Activated CD8-positive, alpha-beta memory T cell treated with anti-CD3 and anti-CD28 coated beads, Interleukin-2, amount 10 ng/mL, durations not matched to agents 7 days and 5 days (primary cell): ENCODE results near the gene CD96. TPM values are rescaled to one million over a fixed set of nuclear protein-coding genes. Genes with fewer than 3 reads are reported as not detected.
A peak's percentile ranks its signal among the peaks of the same experiment; 100 is the strongest.

Experiments
- ATAC-seq: fragments of 150-1000 bp; cut with Tn5 transposase; one replicate; pipeline ENCODE4 v1.10.0; 2021; ENCODE audit warnings: moderate library complexity
- CTCF ChIA-PET: fragments of 350-600 bp; sonication (Branson Sonifier 250); formaldehyde crosslinking; loops from one replicate; lab custom pipeline; 2021; ENCODE audit warnings: antibody characterized with exemption; lab: Charles Lee
- DNase-seq: peaks from one replicate; pipeline ENCODE4 v3.0.0-alpha.2; 2020
- H3K27ac Mint-ChIP-seq: one replicate; pipeline ENCODE4 v1.8.0; 2021; ENCODE audit warnings: mild to moderate bottlenecking, mixed read lengths
- H3K27me3 Mint-ChIP-seq: one replicate; pipeline ENCODE4 v1.8.0; 2021; ENCODE audit warnings: mixed read lengths
- H3K36me3 Mint-ChIP-seq: one replicate; pipeline ENCODE4 v1.8.0; 2021; ENCODE audit warnings: mild to moderate bottlenecking, mixed read lengths
- H3K4me1 Mint-ChIP-seq: one replicate; pipeline ENCODE4 v1.8.0; 2021; ENCODE audit warnings: mixed read lengths
- H3K4me3 Mint-ChIP-seq: one replicate; pipeline ENCODE4 v1.8.0; 2021; ENCODE audit warnings: mild to moderate bottlenecking, moderate library complexity, mixed read lengths
- H3K9me3 Mint-ChIP-seq: one replicate; pipeline ENCODE4 v1.8.0; 2022; ENCODE audit warnings: low read depth, mixed read lengths
- total RNA-seq, 2 experiments: library from RNA; stranded (reverse); gene quantifications; one replicate each; pipeline ENCODE4 v1.2.3, GENCODE V29; 2021

Gene CD96
- total RNA-seq, 2 experiments from 2014 or later, result 290 to 311 TPM

DNA sequence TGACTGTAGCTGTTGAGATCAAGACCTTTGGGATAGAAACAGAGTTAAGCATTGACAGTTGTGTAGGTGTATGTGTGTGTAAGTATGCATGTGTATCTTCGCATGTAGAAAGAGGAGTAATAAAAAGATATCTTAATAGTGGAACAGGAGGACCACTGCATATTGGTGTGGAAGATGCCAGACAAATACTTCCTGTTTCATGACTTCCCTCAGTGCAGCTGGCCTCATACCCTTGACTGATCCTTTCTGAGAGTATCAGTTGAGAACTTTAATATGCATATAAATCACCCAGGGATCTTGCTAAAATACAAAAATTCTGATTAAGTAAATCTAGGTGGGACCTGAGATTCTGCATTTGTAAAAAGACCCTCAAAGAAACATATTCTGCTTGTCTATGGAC, 61.7 kb downstream of the CD96 start:
- Mint-ChIP-seq H3K27me3 (no peaks in the 10 kb centered on the region), H3K4me1 (peaks cover 78% of the 10 kb centered on the region), H3K4me3 (no peak overlapping the region), H3K36me3 (peaks cover 72% of the 10 kb centered on the region), H3K9me3 (peaks cover 3% of the 10 kb centered on the region), H3K27ac (peak overlapping the region; percentile 82)
- CTCF ChIA-PET, result interaction anchor here (0.8 to 3.9 kb wide), 5 partner anchors 9 to 66 kb away, joined by 3 to 27 read pairs (median 4); partner anchors contain the start of gene ZBED2
- ATAC-seq (no peak), DNase-seq (no peak)

DNA sequence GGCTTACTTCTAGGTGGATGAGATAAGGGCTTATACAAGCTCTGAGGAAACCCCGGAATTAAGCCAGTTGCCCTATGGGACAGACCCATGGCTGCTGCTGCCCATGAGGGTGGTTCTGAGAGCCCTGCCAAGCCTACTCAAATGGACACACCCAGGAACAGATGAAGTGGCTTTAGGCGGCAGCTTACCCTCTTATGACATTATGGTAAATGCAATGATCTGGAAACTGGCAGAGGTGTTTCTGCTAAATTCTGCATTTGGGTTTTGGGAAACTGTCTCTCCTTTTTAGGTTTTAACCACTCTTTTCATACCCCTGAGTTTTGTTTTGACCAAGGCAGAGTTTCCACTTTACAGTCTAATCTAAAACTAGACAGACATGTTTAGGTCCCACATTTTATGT, 62.1 kb downstream of the CD96 start:
- no peaks in the 10 kb centered on the region for H3K27me3 Mint-ChIP-seq
- peaks cover 75% of the 10 kb centered on the region for H3K36me3 Mint-ChIP-seq
- no peak for DNase-seq
- peak overlapping the region; percentile 6 for H3K4me3 Mint-ChIP-seq
- H3K4me1 Mint-ChIP-seq, result peaks cover 82% of the 10 kb centered on the region
- H3K27ac Mint-ChIP-seq, result peak overlapping the region; percentile 82
- H3K9me3 Mint-ChIP-seq, result peaks cover 3% of the 10 kb centered on the region
- ATAC-seq, result peak; percentile 45
- CTCF ChIA-PET, result interaction anchor here (0.8 to 3.9 kb wide), 5 partner anchors 9 to 65 kb away, joined by 3 to 27 read pairs (median 4); partner anchors contain the start of gene ZBED2

DNA sequence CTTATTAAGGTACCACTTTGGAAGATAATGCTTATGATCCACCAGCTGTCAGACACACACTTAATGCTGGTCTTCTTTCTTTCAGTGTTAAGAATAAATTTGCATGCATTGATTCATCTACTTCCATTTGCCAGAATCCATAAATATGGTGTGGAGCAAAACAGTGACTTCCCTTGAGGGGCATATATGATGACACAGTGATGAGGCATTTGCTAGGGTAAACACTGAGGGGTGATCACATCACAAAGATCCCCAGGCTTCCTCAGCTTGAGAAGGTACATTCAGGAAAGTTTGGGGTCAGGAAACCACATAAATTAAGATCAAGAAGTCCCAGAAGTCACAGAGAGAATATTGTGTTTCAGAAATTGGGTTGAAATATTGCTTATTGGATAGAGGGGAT, 63.0 kb downstream of the CD96 start:
- H3K4me3 Mint-ChIP-seq, result no peak overlapping the region
- H3K9me3 Mint-ChIP-seq, result no peaks in the 10 kb centered on the region
- CTCF ChIA-PET, result interaction anchor here (1.0 to 3.9 kb wide), 3 partner anchors 9 to 12 kb away, joined by 3 to 27 read pairs (median 7); no protein-coding TSS in a partner anchor
- ATAC-seq (no peak), DNase-seq (no peak)
- H3K36me3 Mint-ChIP-seq, result peaks cover 74% of the 10 kb centered on the region
- peak overlapping the region; percentile 82 for H3K27ac Mint-ChIP-seq
- H3K4me1 Mint-ChIP-seq, result peaks cover 86% of the 10 kb centered on the region
- H3K27me3 Mint-ChIP-seq, result no peaks in the 10 kb centered on the region

DNA sequence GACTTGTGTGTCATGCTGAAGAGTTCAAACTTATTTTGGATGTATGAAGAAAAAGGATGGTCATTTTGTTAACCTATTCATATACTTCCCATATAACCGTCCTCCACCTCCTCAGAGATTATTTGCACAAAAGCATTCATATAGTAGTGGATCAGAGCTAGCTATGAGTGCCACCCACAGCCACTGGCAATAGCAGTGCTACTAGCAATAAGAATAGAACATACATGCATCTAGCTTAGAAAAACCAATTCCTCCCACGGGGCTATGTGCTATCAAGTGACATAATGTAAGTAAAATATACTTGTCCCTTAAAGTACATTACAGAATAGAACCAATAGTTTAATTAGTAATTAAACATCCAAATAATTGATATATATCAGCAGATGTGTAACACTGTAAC, 63.5 kb downstream of the CD96 start:
- peak overlapping the region; percentile 82 for H3K27ac Mint-ChIP-seq

DNA sequence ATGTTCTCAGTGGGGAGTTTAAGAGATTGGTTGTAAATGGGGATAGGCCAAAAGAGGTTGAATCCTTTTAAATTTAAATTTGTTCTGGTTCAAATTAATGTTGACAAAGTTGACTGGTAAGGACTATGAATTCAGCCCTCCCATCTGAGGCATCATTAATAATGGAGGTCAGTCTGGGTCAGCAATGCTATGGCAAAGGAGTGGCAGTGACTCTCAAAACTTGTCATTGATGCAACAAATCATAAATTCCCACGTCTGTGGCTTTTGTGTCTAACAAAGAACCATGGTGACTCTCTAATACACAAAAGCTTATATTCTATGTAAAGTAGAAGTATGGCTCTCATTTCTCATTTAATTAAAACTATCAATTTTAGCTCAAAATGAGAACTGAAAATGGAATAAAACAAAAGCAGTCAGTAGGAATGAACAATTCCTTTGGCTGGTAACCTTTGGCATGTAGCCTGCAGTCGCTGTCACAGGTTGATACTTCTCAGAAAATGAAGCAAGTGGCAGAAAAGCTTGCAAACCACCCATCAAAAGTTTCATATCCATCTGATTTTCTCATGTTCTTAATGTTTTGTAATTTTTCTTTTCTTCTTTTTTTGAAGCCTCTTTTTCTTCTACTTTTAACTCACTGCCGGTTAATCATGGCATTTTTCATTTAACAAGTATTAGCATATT, 65.4 kb downstream of the CD96 start:
- Mint-ChIP-seq H3K9me3 (no peaks in the 10 kb centered on the region), H3K4me3 (no peak overlapping the region), H3K27me3 (no peaks in the 10 kb centered on the region), H3K27ac (peak overlapping the region; percentile 98), H3K4me1 (peaks cover 95% of the 10 kb centered on the region), H3K36me3 (peaks cover 81% of the 10 kb centered on the region)
- no peak for ATAC-seq
- CTCF ChIA-PET, result interaction anchor here (0.8 to 3.2 kb wide), 6 partner anchors 9 to 436 kb away, joined by 3 to 16 read pairs (median 3); no protein-coding TSS in a partner anchor
- DNase-seq, result no peak

More for the DNA sequence above, 63.5 kb downstream of the CD96 start:
- Mint-ChIP-seq H3K36me3 (peaks cover 73% of the 10 kb centered on the region), H3K9me3 (no peaks in the 10 kb centered on the region), H3K4me3 (no peak overlapping the region), H3K4me1 (peaks cover 86% of the 10 kb centered on the region), H3K27me3 (no peaks in the 10 kb centered on the region)
- no peak for ATAC-seq
- CTCF ChIA-PET, result interaction anchor here (0.6 to 3.9 kb wide), 4 partner anchors 9 to 68 kb away, joined by 3 to 27 read pairs (median 5); no protein-coding TSS in a partner anchor
- no peak for DNase-seq

DNA sequence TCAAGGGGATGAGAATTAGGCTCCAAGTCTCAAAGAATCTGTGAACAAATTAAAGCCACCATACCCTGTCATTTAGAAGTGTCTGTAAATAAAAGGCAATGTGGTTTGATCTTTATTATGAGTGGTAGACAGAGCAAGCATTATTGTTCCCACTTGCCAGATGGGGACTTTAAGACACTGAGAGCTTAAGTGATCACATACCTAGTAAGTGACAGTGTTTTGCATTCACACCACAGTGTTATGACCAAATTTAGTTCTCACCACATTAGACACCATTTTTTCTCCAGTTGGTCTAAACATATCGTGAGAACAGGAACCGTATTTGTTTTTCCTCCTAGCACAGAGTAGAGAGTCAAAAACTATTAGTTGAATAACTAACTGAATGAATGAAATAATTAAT, 66.4 kb downstream of the CD96 start:
- H3K4me3 Mint-ChIP-seq, result no peak overlapping the region
- CTCF ChIA-PET, result interaction anchor here (0.6 to 3.2 kb wide), 6 partner anchors 8 to 67 kb away, joined by 3 to 16 read pairs (median 3); no protein-coding TSS in a partner anchor
- peak; percentile 47 for ATAC-seq

DNA sequence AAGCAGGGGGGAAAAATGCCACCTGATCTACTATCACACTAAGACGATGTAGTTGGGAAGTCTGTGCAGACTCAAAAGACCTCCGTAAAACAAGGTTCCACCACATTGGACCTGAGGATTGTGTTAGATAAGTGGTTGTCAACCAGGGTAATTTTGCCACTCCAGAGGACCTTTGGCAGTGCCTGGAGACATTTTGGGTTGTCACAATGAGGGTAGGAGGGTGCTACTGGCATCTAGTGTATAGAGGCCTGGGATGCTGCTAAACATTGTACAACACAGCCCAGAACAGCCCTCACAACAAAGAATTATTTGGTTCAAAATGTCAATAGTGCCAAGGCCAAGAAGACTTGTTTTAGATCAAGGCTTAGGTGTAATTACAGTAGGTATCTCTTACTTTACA, 67.7 kb downstream of the CD96 start:
- Mint-ChIP-seq H3K4me3 (no peak overlapping the region), H3K9me3 (no peaks in the 10 kb centered on the region), H3K4me1 (peaks cover 94% of the 10 kb centered on the region), H3K27me3 (no peaks in the 10 kb centered on the region), H3K27ac (peak overlapping the region; percentile 98), H3K36me3 (peaks cover 84% of the 10 kb centered on the region)
- ATAC-seq (peak; percentile 34), DNase-seq (no peak)
- CTCF ChIA-PET, result interaction anchor here (0.8 to 4.0 kb wide), 6 partner anchors 9 to 66 kb away, joined by 3 to 13 read pairs (median 4); no protein-coding TSS in a partner anchor

More for the DNA sequence above, 66.4 kb downstream of the CD96 start:
- H3K4me1 Mint-ChIP-seq, result peaks cover 95% of the 10 kb centered on the region
- peaks cover 81% of the 10 kb centered on the region for H3K36me3 Mint-ChIP-seq
- H3K27me3 Mint-ChIP-seq, result no peaks in the 10 kb centered on the region
- no peaks in the 10 kb centered on the region for H3K9me3 Mint-ChIP-seq
- no peak for DNase-seq
- H3K27ac Mint-ChIP-seq, result peak overlapping the region; percentile 98

DNA sequence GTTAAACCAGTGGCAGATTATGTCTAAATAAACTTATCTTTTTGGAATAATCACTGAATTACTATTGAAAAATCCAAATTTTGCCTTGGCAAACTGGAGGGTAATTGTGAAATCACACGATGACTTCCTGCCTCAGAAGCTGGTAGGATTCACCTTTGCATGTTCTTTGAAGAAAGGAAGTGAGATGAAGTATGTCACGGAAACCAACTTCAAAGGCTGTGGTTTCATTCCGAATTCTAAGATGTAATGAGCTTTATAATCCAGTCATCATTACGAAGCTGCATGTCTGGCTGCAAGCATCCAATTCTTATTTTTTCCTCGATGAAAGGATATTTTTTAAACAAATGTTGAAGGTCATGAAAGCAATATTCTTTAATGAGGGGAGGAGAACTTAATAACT, 68.2 kb downstream of the CD96 start:
- Mint-ChIP-seq H3K9me3 (no peaks in the 10 kb centered on the region), H3K4me1 (peaks cover 94% of the 10 kb centered on the region), H3K36me3 (peaks cover 85% of the 10 kb centered on the region), H3K27me3 (no peaks in the 10 kb centered on the region), H3K27ac (peak overlapping the region; percentile 98), H3K4me3 (peak overlapping the region; percentile 44)
- ATAC-seq, result peak; percentile 78
- CTCF ChIA-PET, result interaction anchor here (0.8 to 4.0 kb wide), 6 partner anchors 9 to 67 kb away, joined by 3 to 13 read pairs (median 4); no protein-coding TSS in a partner anchor
- DNase-seq, result no peak

DNA sequence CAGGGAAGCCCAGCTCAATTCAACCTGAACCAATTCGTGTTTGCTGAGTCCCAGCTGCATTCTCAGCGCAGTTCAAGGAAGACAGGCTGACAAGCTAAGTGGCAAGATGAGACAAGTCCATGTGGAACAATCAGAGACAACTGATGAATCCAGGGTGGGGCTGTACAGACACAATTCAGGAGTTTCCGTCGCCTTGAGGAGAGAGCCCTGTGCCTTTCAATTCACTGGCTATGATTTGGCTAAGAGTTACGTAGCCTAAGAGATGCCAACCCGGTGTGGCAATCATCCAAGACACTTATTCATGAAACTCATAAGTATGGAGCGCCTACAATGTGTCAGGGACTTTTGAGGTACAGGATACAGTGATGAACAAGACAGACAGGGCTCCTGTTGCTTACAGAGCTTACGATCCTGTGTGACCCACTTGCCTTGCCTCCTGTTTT, 68.6 kb downstream of the CD96 start:
- DNase-seq (no peak), ATAC-seq (peak; percentile 18)
- Mint-ChIP-seq H3K27me3 (no peaks in the 10 kb centered on the region), H3K27ac (peak overlapping the region; percentile 98), H3K9me3 (no peaks in the 10 kb centered on the region), H3K36me3 (peaks cover 86% of the 10 kb centered on the region), H3K4me3 (peak overlapping the region; percentile 44), H3K4me1 (peaks cover 94% of the 10 kb centered on the region)
- CTCF ChIA-PET, result interaction anchor here (0.8 to 4.0 kb wide), 6 partner anchors 9 to 67 kb away, joined by 3 to 13 read pairs (median 4); no protein-coding TSS in a partner anchor

DNA sequence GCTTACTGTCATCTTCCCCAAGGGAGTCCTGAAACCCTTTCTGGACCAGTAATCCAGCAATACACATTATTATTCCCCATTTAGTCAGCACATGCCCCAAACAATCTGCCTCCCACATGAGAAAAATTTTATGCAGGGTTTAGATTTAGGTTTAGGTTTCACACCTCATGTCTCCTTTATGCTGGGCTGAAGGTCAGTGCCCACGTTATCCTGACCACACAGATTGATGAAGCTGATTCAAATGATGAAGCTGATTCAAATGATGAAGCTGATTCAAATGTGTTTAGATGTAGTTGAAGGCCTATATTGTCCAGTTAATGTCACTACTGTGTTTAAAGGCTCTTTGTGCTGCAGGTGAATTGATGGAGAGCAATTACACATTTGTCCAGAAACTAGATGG, 71.3 kb downstream of the CD96 start:
- Mint-ChIP-seq H3K27ac (peak overlapping the region; percentile 93), H3K36me3 (peaks cover 90% of the 10 kb centered on the region), H3K4me1 (peaks cover 98% of the 10 kb centered on the region), H3K4me3 (no peak overlapping the region), H3K9me3 (no peaks in the 10 kb centered on the region), H3K27me3 (no peaks in the 10 kb centered on the region)
- CTCF ChIA-PET, result interaction anchor here (1.8 to 4.0 kb wide), 2 partner anchors 35 to 56 kb away, joined by 5 to 13 read pairs; no protein-coding TSS in a partner anchor
- no peak for ATAC-seq
- no peak for DNase-seq

DNA sequence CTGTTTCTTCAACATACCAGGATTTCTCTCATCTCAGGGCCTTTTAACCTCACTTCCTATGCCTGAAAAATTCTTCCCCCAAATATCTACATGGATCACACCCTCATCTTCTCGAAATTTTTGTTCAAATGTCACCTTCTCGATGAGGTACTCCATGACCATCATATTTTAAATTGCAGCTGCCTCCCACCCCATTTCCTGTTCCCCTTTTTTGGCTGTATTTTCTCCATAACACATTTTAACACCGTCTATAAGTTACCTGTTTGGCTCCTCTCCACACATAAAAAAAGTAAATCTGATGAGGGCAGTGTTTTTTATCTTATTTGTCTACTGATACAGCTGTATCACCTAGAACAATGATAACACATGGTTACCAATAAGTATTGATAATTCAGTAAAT, 73.9 kb downstream of the CD96 start:
- CTCF ChIA-PET, result interaction anchor here (0.6 to 5.7 kb wide), 25 partner anchors 8 to 379 kb away, joined by 3 to 56 read pairs (median 9); partner anchors contain the start of genes CD96 and ZBED2
- DNase-seq (no peak), ATAC-seq (no peak)
- no peaks in the 10 kb centered on the region for H3K27me3 Mint-ChIP-seq
- no peaks in the 10 kb centered on the region for H3K9me3 Mint-ChIP-seq
- H3K27ac Mint-ChIP-seq, result peak overlapping the region; percentile 93
- peaks cover 86% of the 10 kb centered on the region for H3K36me3 Mint-ChIP-seq
- H3K4me3 Mint-ChIP-seq, result peak overlapping the region; percentile 27
- H3K4me1 Mint-ChIP-seq, result peaks cover 78% of the 10 kb centered on the region

DNA sequence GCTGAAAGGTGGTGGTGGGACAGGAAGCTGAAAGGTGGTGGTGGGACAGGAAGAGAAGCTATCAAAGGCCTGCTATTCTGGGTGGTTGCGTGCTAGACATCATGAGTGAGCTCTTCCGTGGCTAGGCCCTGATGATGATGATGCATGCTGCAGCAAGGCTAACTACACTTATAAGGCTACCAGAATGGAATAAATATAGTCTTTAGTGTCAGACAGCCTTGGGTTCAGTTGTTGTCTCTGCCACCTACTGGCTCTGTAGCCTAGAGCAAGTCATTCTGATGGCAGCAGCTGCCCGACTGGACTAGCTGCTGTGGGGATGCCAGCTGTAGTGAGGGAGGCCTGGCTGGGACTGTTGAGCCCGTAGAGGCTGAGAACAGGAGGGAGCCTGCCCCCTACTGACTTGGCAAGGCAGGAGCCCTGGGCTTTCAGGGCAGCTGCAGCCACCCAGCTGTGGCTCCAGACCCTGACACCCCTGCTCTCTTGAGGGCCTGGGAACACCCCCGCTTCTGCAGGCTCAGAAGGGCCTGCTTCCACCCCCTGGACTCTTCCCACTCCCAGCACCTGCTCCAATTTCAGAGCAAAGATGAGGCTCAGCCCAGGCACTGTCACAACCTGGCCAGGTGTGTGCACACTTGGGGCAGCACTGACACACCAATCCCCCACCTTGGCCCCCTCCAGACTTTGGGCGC, 74.6 kb downstream of the CD96 start:
- H3K27ac Mint-ChIP-seq, result peak overlapping the region; percentile 93
- ATAC-seq, result peak; percentile 93
- peak overlapping the region; percentile 9 for H3K4me3 Mint-ChIP-seq
- H3K27me3 Mint-ChIP-seq, result no peaks in the 10 kb centered on the region
- CTCF ChIA-PET, result interaction anchor here (0.6 to 5.7 kb wide), 27 partner anchors 8 to 378 kb away, joined by 3 to 56 read pairs (median 7); partner anchors contain the start of genes CD96 and ZBED2
- H3K36me3 Mint-ChIP-seq, result peaks cover 85% of the 10 kb centered on the region
- DNase-seq, result peak; percentile 85
- H3K4me1 Mint-ChIP-seq, result peaks cover 73% of the 10 kb centered on the region
- no peaks in the 10 kb centered on the region for H3K9me3 Mint-ChIP-seq

DNA sequence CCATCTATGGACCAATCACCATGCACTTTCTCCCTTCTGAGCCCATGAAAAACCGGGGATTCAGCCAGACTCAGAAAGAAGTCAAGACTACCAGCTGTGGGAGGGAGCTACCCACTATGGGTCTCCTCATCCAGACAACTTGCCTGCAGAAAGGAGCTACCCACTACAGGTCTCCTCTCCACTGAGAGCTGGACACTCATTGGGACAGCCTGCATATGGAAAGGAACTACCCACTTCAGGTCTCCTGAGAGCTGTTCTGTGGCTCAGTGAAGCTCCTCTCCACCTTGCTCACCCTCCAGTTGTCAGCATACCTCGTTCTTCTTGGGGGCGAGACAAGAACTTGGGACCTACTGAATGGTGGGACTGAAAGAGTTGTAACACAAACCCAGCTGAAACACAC, 75.4 kb downstream of the CD96 start:
- no peak overlapping the region for H3K4me3 Mint-ChIP-seq
- peaks cover 69% of the 10 kb centered on the region for H3K4me1 Mint-ChIP-seq
- no peaks in the 10 kb centered on the region for H3K27me3 Mint-ChIP-seq
- ATAC-seq, result no peak
- peak overlapping the region; percentile 93 for H3K27ac Mint-ChIP-seq
- H3K36me3 Mint-ChIP-seq, result peaks cover 86% of the 10 kb centered on the region
- no peak for DNase-seq
- CTCF ChIA-PET, result interaction anchor here (0.8 to 5.7 kb wide), 11 partner anchors 10 to 78 kb away, joined by 3 to 56 read pairs (median 13); partner anchors contain the start of gene ZBED2
- no peaks in the 10 kb centered on the region for H3K9me3 Mint-ChIP-seq
